Uterus (tissue), 4 donors: ENCODE data around the gene PTPRF. TPM values are rescaled to one million over a fixed set of nuclear protein-coding genes. Genes with fewer than 3 reads are reported as not detected.
"Not testable (repeated sequence)": the region's sequence is repeated elsewhere in the genome, so short reads cannot be mapped to it uniquely, and the experiment has no call there.

Experiments
- DNase-seq, 2 donors: peaks; one replicate each; pipeline ENCODE4 v3.0.0-alpha.2; 2019 to 2020
- H3K27ac ChIP-seq, 2 donors: fragments of 200-600 bp; sonication (generic); 1 replicate in 1 of 2; 2 replicates in 1 of 2; pipeline ENCODE4 v1.5.1; 2016 to 2018
- H3K27me3 ChIP-seq, 2 donors: fragments of 200-600 bp; sonication (generic); one replicate each; pipeline ENCODE4 v1.5.1; 2018 to 2019; ENCODE audit warnings: control low read depth in 1 of 2
- H3K36me3 ChIP-seq, 2 donors: fragments of 200-600 bp; sonication (generic); one replicate each; pipeline ENCODE4 v1.5.1; 2019; ENCODE audit warnings: control low read depth in 1 of 2
- H3K4me1 ChIP-seq, 2 donors: fragments of 200-600 bp; sonication (generic); one replicate each; pipeline ENCODE4 v1.5.1; 2018 to 2019; ENCODE audit warnings: control low read depth in 1 of 2
- H3K4me3 ChIP-seq, 2 donors: fragments of 200-600 bp; sonication (generic); 1 replicate in 1 of 2; 2 replicates in 1 of 2; pipeline ENCODE4 v1.5.1; 2018 to 2019; ENCODE audit warnings: mild to moderate bottlenecking in 1 of 2
- H3K9me3 ChIP-seq, 2 donors: fragments of 200-600 bp; sonication (generic); one replicate each; pipeline ENCODE4 v1.5.1; 2019; ENCODE audit warnings: control low read depth in 1 of 2
- CTCF ChIP-seq, 4 experiments: fragments of 200-600 bp in 2 of 4; fragments of 450-650 bp in 2 of 4; sonication (generic) in 2 of 4; IDR thresholded peaks; one replicate each; pipeline ENCODE4 v1.5.1; 2016 to 2019; ENCODE audit warnings: antibody characterized with exemption in 4 of 4, mild to moderate bottlenecking in 2 of 4, moderate library complexity in 1 of 4
- POLR2A ChIP-seq, 2 donors: fragments of 450-650 bp; IDR thresholded peaks; one replicate each; pipeline ENCODE4 v1.6.1; 2016; ENCODE audit warnings: antibody characterized with exemption in 2 of 2, mild to moderate bottlenecking in 1 of 2, moderate library complexity in 1 of 2
- intact Hi-C: fragments of 100-400 bp; cut with DNase I; formaldehyde crosslinking; loops from one replicate; pipeline ENCODE4 v1.15.1; 2023; ENCODE audit warnings: low total_unique reads
- total RNA-seq, 4 donors: library from RNA; depleted of rRNA in 3 of 4; stranded (reverse); fragments of >200 nt in 3 of 4; gene quantifications; one replicate each; pipeline versions ENCODE4 v1.1.0 to v1.2.4, GENCODE V29; 2014 to 2023
- donor health status: DM: yes; HTN: yes; CAD: no.

Gene PTPRF
- total RNA-seq, 4 donors from 2014 or later: 24.7 to 172 (median 124) TPM

- intact Hi-C loops: no loop called here
- Histone ChIP-seq H3K9me3 (peaks cover 0 to 13% of the 10 kb centered on the region in 2 donors), H3K27me3 (no peaks in the 10 kb centered on the region), H3K4me3 (no peak overlapping the region), H3K36me3 (no peaks in the 10 kb centered on the region), H3K27ac (no peak overlapping the region), H3K4me1 (no peaks in the 10 kb centered on the region)
- no peak for DNase-seq
- TF ChIP-seq POLR2A (IDR thresholded peaks at IDR 0.05) (no peak), CTCF (IDR thresholded peaks at IDR 0.05) (no peak)
Observed at GRCh38 chr1:43491061-43491460, 39.6 kb upstream of the PTPRF start.

GRCh38 chr1:43492826-43493225 is 37.9 kb upstream of the PTPRF start:
- intact Hi-C loops: no loop called here
- Histone ChIP-seq H3K4me1 (no peaks in the 10 kb centered on the region), H3K36me3 (no peaks in the 10 kb centered on the region), H3K27ac (no peak overlapping the region), H3K4me3 (no peak overlapping the region), H3K27me3 (no peaks in the 10 kb centered on the region), H3K9me3 (peaks cover 0 to 13% of the 10 kb centered on the region in 2 donors)
- TF ChIP-seq CTCF (IDR thresholded peaks at IDR 0.05) (no peak), POLR2A (IDR thresholded peaks at IDR 0.05) (no peak)
- no peak for DNase-seq

- Histone ChIP-seq H3K4me3 (no peak overlapping the region), H3K36me3 (no peaks in the 10 kb centered on the region), H3K27me3 (no peaks in the 10 kb centered on the region), H3K4me1 (no peaks in the 10 kb centered on the region), H3K9me3 (peaks cover 0 to 13% of the 10 kb centered on the region in 2 donors), H3K27ac (no peak overlapping the region)
- no peak for DNase-seq
- intact Hi-C loops: no loop called here
- TF ChIP-seq CTCF (IDR thresholded peaks at IDR 0.05) (no peak), POLR2A (IDR thresholded peaks at IDR 0.05) (no peak)
Observed at GRCh38 chr1:43493661-43494450, 36.8 kb upstream of the PTPRF start.

GRCh38 chr1:43495204-43495603 is 35.5 kb upstream of the PTPRF start:
- no peaks in the 10 kb centered on the region for H3K36me3 ChIP-seq
- no peak for DNase-seq
- no peak for TF ChIP-seq CTCF (IDR thresholded peaks at IDR 0.05)
- TF ChIP-seq POLR2A (IDR thresholded peaks at IDR 0.05): no peak
- no peaks in the 10 kb centered on the region for H3K27me3 ChIP-seq
- no peak overlapping the region for H3K27ac ChIP-seq
- peaks cover 0 to 13% of the 10 kb centered on the region in 2 donors for H3K9me3 ChIP-seq
- intact Hi-C loops: no loop called here
- no peaks in the 10 kb centered on the region for H3K4me1 ChIP-seq
- no peak overlapping the region for H3K4me3 ChIP-seq

GRCh38 chr1:43499898-43500297 is 30.8 kb upstream of the PTPRF start:
- intact Hi-C loops: no loop called here
- Histone ChIP-seq H3K4me1 (no peaks in the 10 kb centered on the region), H3K27ac (no peak overlapping the region), H3K36me3 (no peaks in the 10 kb centered on the region), H3K9me3 (no peaks in the 10 kb centered on the region), H3K27me3 (no peaks in the 10 kb centered on the region), H3K4me3 (no peak overlapping the region)
- DNase-seq: no peak
- TF ChIP-seq POLR2A (IDR thresholded peaks at IDR 0.05): no peak
- no peak for TF ChIP-seq CTCF (IDR thresholded peaks at IDR 0.05)

GRCh38 chr1:43501806-43502205 is 28.9 kb upstream of the PTPRF start:
- H3K27ac ChIP-seq, intact Hi-C loops, H3K27me3 ChIP-seq, H3K4me1 ChIP-seq, DNase-seq, H3K4me3 ChIP-seq, H3K9me3 ChIP-seq, H3K36me3 ChIP-seq: not testable (repeated sequence)
